Measurements from ENCODE around the gene R3HDM4. TPM values are rescaled to one million over a fixed set of nuclear protein-coding genes. Genes with fewer than 3 reads are reported as not detected.
"Not testable (repeated sequence)": the region's sequence is repeated elsewhere in the genome, so short reads cannot be mapped to it uniquely, and the experiment has no call there.

R3HDM4 gene
- total RNA-seq, 4 donors from 2014 or later = 29.2 to 45.8 (median 34.9) TPM

DNA sequence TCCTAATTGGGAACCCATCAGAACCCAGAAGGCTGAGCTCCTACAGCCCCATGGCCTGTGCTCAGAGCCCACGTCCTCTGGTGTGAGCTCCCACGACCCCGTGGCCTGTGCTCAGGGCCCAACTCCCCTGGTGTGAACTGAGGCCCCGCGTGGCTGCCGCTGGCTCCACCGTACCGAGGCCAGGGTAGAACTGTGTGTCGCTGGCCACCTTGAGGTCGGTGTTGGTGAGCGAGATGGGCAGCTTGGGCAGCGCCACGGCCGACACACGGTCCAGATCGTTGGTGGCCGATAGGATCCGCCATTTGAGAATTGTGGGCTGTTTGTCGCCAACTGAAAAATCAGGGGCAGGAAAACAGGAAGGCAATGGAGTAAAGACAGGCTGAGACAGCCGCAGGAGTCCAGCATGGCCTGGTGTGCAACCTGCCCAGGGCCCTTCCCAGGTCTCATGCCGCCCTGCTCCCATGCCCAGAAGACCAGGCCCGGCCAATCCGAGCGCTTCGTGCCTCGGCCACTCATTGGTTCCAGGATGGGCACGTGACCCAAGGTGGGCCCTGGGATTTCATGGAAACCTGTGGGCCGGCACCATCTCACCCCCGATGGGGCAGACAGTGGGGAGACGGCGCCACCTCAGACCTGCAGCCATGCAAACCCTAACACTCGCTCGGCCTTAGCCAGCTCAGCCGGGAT is 31.5 kb downstream of the R3HDM4 start:
- no peak overlapping the region for H3K27ac ChIP-seq
- no peak for DNase-seq
- intact Hi-C loops (cut with DNase I) = no loop called here
- no peaks in the 10 kb centered on the region for H3K9me3 ChIP-seq
- WGBS, 2 donors = 95 to 97% methylated on average over 25 to 34 of the region's 34 CpGs
- H3K36me3 ChIP-seq = peaks cover 28 to 41% of the 10 kb centered on the region in 2 donors
- H3K27me3 ChIP-seq = no peaks in the 10 kb centered on the region
- no peaks in the 10 kb centered on the region for H3K4me1 ChIP-seq
- TF ChIP-seq POLR2A (IDR thresholded peaks at IDR 0.05) = no peak
- TF ChIP-seq, protein P1, sequence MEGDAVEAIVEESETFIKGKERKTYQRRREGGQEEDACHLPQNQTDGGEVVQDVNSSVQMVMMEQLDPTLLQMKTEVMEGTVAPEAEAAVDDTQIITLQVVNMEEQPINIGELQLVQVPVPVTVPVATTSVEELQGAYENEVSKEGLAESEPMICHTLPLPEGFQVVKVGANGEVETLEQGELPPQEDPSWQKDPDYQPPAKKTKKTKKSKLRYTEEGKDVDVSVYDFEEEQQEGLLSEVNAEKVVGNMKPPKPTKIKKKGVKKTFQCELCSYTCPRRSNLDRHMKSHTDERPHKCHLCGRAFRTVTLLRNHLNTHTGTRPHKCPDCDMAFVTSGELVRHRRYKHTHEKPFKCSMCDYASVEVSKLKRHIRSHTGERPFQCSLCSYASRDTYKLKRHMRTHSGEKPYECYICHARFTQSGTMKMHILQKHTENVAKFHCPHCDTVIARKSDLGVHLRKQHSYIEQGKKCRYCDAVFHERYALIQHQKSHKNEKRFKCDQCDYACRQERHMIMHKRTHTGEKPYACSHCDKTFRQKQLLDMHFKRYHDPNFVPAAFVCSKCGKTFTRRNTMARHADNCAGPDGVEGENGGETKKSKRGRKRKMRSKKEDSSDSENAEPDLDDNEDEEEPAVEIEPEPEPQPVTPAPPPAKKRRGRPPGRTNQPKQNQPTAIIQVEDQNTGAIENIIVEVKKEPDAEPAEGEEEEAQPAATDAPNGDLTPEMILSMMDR (IDR thresholded peaks at IDR 0.05) = no peak
- H3K4me3 ChIP-seq (replicated peaks in 1 of 3) = no peak overlapping the region

DNA sequence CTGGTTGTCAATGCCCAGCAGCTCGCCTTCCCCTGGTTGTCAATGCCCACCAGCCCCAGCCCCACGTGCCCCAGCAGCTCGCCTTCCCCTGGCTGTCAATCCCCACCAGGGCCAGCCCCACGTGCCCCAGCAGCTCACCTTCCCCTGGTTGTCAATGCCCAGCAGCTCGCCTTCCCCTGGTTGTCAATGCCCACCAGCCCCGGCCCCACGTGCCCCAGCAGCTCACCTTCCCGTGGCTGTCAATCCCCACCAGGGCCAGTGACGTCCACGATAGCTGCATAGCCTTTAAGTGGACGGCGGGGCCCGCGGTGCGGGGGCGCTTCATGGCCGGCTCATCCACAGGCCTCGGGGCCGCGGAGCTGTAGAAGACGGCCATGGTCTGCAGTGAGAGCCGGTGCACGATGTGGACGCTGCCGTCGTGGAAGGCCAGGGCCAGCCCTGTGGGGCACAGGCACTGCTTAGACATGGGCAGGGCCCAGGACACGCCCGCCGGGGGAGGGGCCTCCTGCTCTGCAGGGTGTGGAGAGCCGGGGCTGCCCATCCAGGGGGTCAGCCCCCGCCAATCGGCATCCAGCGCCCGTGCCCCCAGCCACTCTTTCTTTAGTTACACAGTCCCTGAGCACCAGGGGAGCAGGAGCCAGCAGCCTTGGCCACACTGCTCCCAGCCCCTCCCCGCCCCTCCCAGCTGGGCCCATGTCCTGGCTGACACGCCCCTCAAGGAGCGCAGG is 33.1 kb downstream of the R3HDM4 start:
- DNase-seq = no peak
- TF ChIP-seq POLR2A (IDR thresholded peaks at IDR 0.05) = no peak
- TF ChIP-seq, protein P1 (IDR thresholded peaks at IDR 0.05) = no peak
- Histone ChIP-seq H3K9me3 (no peaks in the 10 kb centered on the region), H3K27ac (no peak overlapping the region), H3K27me3 (no peaks in the 10 kb centered on the region), H3K36me3 (peaks cover 28 to 33% of the 10 kb centered on the region in 2 donors), H3K4me3 (replicated peaks in 1 of 3) (no peak overlapping the region), H3K4me1 (no peaks in the 10 kb centered on the region)
- intact Hi-C loops (cut with DNase I) = no loop called here
- WGBS, 2 donors = 89 to 93% methylated on average over 12 to 26 of the region's 37 CpGs

DNA sequence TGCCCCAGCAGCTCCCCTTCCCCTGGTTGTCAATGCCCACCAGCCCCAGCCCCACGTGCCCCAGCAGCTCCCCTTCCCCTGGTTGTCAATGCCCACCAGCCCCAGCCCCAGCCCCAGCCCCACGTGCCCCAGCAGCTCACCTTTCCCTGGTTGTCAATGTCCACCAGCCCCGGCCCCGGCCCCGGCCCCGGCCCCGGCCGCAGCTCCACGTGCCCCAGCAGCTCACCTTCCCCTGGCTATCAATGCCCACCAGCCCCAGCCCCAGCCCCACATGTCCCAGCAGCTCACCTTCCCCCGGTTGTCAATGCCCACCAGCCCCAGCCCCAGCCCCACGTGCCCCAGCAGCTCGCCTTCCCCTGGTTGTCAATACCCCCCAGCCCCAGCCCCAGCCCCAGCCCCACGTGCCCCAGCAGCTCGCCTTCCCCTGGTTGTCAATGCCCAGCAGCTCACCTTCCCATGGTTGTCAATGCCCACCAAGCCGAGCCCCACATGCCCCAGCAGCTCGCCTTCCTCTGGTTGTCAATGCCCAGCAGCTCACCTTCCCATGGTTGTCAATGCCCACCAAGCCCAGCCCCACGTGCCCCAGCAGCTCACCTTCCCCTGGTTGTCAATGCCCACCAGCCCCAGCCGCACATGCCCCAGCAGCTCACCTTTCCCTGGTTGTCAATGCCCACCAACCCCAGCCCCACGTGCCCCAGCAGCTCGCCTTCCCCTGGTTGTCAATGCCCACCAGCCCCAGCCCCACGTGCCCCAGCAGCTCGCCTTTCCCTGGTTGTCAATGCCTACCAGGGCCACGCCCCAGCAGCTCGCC is 34.1 kb downstream of the R3HDM4 start:
- H3K4me3 ChIP-seq (replicated peaks in 1 of 3); H3K27ac ChIP-seq; H3K27me3 ChIP-seq; intact Hi-C loops (cut with DNase I); H3K9me3 ChIP-seq; H3K4me1 ChIP-seq; DNase-seq: not testable (repeated sequence)
- H3K36me3 ChIP-seq = peaks cover 35 to 38% of the 10 kb centered on the region in 2 donors
- 87 to 90% methylated on average over 9 to 11 of the region's 24 CpGs for WGBS, 2 donors

DNA sequence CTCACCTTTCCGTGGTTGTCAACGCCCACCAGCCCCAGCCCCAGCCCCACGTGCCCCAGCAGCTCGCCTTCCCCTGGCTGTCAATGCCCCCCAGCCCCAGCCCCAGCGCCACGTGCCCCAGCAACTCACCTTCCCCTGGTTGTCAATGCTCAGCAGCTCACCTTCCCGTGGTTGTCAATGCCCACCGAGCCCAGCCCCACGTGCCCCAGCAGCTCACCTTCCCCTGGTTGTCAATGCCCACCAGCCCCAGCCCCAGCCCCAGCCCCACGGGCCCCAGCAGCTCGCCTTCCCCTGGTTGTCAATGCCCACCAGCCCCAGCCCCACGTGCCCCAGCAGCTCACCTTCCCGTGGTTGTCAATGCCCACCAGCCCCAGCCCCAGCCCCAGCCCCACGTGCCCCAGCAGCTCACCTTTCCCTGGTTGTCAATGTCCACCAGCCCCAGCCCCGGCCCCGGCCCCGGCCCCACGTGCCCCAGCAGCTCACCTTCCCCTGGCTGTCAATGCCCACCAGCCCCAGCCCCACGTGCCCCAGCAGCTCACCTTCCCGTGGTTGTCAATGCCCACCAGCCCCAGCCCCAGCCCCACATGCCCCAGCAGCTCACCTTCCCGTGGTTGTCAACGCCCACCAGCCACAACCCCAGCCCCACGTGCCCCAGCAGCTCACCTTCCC is 34.9 kb downstream of the R3HDM4 start:
- intact Hi-C loops (cut with DNase I); H3K27ac ChIP-seq; H3K9me3 ChIP-seq; H3K4me1 ChIP-seq; H3K27me3 ChIP-seq; DNase-seq; H3K4me3 ChIP-seq (replicated peaks in 1 of 3): not testable (repeated sequence)
- peaks cover 32 to 33% of the 10 kb centered on the region in 2 donors for H3K36me3 ChIP-seq
- 90 to 94% methylated on average over 7 to 10 of the region's 23 CpGs for WGBS, 2 donors

DNA sequence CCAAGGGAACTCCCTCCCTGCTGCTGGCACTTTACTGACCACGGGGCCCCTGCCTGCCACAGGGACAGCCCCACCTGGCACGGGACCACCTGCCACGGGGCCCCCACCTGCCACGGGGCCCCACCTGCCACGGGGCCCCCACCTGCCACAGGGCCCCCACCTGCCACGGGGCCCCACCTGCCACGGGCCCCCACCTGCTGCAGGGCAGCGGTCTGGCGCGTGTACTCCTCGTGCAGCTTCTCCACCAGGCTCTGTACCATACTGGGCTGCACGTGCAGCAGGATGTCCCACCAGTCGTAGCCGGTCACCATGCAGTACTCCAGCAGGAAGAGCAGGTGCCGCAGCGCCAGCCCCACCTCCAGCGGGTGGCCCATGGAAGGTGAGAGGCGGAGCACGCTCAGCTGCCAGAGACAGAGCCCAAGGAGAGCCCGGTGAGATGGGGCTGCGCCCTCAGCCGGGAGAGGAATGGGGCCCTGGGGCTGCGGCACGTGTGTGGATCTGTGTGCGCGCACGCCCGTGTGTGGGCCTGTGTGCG is 36.2 kb downstream of the R3HDM4 start:
- intact Hi-C loops (cut with DNase I) = no loop called here
- H3K36me3 ChIP-seq = peaks cover 32 to 39% of the 10 kb centered on the region in 2 donors
- H3K27ac ChIP-seq = no peak overlapping the region
- no peak for TF ChIP-seq POLR2A (IDR thresholded peaks at IDR 0.05)
- TF ChIP-seq, protein P1 (IDR thresholded peaks at IDR 0.05) = no peak
- no peaks in the 10 kb centered on the region for H3K27me3 ChIP-seq
- 91 to 96% methylated on average over 8 to 24 of the region's 29 CpGs for WGBS, 2 donors
- H3K4me3 ChIP-seq (replicated peaks in 1 of 3) = no peak overlapping the region
- no peaks in the 10 kb centered on the region for H3K9me3 ChIP-seq
- no peaks in the 10 kb centered on the region for H3K4me1 ChIP-seq
- no peak for DNase-seq
